GM18502 (cell line): Measurements from ENCODE around the gene NLGN1.

Source experiments
- ATAC-seq: cut with Tn5 transposase; IDR thresholded peaks from one replicate; pipeline ENCODE4 v1.9.1; 2021; ENCODE audit warnings: mild to moderate bottlenecking; ENCODE audit not compliant: unreplicated experiment, poor library complexity

Gene NLGN1

DNA sequence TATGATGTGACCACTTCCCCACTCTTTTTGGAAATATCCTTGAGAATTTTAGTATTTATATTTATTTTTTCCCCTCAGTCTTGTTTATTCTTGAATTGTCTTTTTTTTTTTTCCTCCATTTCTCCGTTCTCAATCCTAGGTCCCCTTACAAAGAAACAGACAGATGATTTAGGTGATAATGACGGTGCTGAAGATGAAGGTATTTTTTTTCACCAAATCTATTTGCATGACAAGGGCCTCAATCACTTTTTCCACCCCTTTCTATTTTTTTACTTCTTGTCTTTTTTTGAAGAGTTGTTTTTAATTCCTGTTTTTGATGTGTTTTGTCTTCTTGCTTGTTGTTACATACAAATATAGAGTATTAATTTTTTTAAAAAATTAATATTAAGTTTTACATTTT, 402.6 kb downstream of the NLGN1 start:
- ATAC-seq, result no peak

DNA sequence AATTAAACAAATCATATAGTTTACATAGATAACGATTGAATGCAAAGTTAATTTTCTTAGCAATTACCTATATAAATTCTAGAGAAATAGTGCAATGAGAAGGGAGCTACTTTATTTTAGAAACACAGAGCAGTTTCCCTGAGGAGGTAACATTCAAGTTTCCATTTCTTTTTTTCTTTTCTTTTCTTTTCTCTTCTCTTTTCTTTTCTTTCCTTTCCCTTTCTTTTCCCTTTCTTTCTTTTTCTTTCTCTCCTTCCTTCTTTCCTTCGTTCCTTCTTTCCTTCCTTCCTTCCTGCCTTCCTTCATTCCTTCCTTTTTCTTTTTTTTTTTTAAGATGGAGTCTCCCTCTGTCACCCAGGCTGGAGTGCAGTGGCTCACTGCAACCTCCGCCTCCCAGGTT, 417.3 kb downstream of the NLGN1 start:
- ATAC-seq, result no peak

DNA sequence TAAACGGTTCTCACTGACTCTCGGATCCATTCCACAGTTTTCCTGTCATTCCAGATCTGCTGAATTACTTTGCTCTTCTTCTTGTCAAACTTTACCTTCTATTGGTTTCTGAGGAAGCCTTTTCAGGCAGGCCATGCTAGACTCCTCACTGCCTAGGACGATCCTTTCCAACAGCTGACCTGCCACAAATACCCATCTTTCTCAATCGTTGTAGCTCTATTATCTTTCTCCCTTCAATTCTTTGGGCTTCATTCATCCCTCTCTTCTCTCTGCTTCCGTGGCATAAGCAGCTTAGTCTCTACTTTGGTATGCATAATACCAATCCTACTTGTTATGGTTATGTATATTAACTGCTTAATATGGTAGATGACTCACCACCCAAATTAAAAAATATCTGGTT, 421.8 kb downstream of the NLGN1 start:
- no peak for ATAC-seq

DNA sequence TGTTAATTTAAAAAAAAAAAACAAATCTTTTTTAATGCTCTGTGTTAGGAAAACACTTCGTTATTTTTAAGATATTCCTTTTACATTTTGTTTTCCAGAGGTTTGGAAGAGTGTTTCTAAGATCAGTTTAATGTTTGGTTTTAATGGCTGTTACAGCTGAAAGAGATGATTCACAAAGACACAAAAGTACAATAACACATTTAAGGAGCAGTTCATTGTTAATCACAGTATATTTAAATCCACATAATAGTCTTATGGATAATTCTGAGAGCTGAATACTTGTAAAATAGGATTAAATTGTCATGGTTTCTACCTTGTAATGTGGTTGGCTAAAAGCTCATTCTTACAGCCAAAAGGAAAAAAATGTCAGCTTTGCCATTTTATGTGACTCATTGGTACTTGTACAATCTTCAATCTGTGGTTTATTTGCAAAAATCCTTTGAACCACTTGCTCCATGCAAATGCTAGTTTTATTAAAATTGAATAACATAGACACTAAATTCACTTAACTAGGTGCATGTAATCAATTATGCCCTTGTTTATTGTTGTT, 426.4 kb downstream of the NLGN1 start:
- ATAC-seq, result no peak

DNA sequence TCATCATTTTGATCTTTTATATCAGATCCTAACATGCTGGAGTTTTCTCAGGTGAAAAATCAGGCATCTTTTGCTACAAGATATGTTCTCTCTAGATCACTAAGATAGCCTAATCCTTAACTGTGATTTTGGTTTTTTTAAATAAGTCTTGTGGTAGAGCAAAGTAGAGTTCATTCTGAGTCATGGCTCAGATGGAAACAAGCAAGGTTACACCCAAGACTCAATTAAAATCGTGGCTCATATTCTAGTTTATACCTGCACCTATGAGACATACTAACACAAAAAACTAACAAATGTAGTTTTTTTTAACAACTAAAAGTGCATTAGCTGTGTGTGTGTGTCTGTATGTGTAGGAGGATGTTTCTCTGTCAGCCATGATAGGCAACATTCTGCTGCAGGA, 428.2 kb downstream of the NLGN1 start:
- ATAC-seq, result no peak

DNA sequence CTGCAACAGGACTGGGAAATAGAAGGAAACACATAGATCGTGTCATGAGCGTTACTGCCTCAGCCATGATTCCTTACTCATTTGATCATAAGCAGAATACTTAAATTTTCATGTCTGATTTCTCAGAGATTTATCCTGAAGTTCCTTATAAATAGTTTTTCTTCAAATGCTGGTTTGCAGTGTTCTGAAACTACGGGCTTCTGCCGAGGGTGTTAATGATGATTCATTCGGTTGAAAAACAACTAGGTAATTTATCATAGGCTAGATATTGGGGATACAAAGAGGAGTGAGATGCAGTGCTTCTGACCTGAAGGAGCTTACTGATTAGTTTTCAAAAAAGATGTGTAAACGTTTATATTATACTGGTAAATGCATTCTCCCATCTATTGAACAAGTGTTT, 428.9 kb downstream of the NLGN1 start:
- no peak for ATAC-seq

DNA sequence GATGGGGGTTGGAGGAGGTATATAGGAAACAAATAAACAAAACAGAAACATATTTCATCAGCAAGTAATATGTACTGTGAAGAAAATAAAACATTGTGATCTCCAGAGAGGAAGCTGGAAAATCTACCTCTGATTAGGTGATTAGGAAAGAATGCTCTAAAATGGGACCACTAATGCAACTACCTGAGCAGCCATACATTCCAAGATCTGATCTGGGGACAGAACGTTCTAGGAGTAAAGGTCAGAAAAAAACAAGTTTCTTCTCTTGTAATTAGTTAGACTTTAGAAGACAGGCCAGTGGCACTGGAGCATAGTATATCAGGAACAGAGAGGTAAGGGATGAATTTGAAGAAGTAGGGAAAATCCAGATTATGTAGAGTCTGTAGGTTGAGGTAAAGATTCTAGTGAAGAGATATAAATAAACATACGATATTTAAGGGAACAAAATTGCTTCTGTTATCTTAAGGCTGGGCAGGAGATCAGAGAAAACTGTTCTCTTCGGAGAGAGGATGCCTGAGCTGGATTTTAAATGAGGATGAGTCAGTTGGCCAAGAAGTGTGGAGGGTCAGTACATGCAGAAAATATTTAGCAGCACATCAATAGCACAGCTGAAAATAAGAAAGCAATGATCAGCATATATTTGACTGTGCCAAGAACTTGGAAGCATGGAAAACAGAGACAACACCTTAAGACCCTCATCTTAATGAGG, 429.5 kb downstream of the NLGN1 start:
- no peak for ATAC-seq

DNA sequence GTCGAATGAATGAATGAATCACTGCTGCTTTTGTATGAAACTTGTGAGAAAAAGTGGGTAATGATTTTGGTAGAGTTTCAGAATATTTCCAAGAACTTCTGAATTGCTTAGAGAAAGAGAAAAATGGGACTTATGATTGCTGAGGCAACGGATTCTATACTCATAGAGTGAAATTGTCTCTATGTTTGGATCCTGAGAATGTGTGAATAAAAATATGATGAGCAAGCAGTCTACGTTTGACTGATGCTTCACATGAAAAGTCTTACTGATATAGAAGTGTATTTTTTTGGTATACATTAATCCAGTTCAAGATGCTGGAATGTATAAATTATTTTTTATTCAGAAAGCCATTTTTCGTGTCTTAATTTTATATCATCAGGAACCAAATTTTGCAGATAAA, 441.1 kb downstream of the NLGN1 start:
- ATAC-seq, result no peak

DNA sequence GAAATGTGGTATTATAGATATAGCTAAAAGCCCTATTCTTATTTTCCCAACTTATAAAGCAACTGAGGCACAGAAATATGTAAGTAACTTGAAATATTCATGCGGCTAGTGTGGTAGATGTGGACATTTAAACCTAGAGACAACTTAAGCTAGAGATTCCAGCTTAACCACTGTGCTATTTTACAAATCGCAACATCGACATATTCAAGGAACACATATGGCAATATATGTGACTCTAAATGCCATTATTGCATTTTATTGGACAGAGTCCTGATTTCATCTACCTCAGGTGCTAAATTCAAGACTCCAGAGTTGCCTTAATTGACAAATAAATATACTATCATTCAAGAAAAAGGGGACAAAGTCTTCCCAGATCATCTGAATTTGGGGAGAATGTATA, 442.3 kb downstream of the NLGN1 start:
- ATAC-seq, result no peak

DNA sequence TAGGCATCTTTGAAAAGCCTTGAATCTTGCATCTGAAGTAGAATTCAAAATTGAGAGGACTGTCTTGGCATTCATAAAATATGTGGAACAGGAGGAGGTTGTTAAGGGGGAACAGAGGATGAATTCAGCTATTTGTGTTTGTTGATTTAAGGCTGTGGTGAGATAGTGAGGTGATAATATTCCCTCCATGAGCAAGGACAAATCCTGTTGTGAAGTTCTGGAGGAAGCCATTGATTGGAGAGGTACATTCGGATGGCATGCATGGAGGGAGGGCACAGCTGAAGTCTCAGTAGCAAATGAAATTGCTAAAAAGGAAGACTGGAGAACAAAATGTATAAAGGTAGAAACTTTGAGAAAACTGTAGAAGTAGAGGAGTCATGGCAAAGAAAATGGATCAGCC, 443.8 kb downstream of the NLGN1 start:
- no peak for ATAC-seq

DNA sequence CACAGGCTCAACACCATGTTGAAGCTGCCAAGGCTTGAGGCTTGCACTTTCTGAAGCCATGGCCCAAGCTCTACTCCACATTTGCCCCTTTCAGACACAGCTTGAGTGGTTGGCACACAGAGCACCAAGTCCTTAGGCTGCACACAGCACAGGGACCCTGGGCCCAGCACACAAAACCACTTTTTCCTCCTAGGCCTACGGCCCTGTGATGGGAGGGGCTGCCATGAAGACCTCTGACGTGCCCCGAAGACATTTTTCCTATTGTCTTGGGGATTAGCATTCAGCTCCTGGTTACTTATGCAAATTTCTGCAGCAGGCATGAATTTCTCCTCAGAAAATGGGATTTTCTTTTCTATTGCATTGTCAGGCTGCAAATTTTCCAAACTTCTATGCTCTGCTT, 445.5 kb downstream of the NLGN1 start:
- no peak for ATAC-seq

DNA sequence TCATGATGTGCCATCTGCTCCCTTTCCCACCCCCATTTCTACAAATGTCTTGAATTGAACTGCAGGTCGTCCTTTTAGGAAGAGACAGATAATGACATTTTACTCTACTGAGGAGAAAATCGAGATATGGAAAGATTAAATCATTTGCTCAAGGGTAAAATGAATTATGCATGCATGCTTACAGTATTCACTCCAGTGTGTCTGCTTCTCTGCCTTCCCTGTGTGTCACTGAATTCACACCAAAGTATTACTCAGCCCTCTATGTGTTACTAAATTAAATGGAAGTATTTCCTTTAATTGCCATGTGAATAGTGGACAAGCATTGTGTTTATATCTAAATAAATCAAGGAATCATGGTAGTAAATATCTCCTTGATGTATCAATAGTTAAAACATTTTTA, 449.0 kb downstream of the NLGN1 start:
- no peak for ATAC-seq

DNA sequence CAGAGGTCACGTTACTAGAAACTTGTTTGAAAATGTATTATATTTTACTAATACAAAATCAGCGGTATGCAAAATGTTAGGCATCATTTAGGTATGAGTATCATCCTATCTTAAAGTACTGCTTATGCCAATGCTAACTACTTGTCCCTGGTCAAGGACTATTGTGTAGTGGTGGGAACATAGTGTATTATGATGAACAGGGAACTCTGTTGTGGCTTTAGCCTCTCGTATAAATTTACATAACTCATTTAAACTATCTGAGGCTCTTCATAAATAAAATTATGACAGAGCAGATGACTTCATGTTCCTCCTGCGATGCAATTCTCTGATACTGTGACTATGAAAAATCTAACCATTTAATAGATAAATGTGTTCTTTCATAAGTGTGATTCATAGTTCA, 451.9 kb downstream of the NLGN1 start:
- no peak for ATAC-seq

DNA sequence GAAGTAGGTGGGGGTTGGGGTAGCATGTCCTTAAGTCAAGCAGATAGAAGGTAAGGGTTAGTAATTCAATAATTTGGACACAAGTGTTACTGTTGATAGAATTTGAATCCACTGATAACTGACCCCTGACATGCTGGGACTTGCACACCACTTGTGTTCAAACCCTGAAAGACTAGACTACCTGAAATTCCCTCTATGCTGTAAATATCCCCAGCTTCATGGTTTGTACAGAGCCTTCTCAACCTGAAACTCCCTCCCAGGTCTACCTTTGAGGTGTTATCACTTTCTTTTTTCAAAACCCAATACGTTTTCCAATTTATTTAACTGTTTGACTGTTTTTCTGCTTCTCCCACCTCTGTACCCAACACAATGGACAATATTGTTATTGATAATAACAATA, 459.6 kb downstream of the NLGN1 start:
- no peak for ATAC-seq

DNA sequence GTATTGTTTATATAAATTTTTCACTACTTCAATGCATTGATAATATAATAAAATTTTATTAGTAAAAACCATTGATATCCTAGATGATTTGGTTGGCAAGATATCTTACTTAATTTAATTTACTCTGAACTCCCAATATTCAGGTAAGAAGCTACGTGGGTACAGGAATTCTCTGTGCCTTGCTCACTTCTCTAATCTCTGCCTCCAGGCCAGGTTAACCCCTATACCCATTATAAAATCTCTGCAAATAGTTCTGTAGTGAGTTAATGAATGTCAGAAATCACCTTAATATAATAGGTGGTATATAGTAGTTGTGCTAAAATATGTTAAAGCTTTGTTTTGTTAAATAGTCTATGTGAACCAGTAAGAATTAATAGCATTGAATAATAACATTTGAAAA, 465.2 kb downstream of the NLGN1 start:
- no peak for ATAC-seq

DNA sequence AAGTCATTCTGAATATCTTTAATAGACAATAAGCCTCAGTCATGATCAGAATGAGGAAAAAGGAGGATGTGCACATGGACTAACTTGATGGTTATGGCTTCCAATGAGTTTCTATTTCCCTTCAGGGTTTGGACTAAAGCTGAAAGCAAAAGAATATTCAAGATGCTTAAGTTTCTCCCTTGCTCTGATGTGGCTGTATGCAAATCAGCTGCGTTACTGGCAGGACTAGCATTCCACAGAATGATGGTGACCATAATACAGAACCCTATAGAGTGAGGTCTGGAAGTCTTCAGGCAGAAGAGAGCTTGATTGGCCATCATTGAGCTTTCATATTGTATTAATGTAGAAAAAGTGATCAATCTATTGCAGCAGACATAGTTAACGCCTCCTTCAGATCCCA, 466.0 kb downstream of the NLGN1 start:
- ATAC-seq, result no peak

DNA sequence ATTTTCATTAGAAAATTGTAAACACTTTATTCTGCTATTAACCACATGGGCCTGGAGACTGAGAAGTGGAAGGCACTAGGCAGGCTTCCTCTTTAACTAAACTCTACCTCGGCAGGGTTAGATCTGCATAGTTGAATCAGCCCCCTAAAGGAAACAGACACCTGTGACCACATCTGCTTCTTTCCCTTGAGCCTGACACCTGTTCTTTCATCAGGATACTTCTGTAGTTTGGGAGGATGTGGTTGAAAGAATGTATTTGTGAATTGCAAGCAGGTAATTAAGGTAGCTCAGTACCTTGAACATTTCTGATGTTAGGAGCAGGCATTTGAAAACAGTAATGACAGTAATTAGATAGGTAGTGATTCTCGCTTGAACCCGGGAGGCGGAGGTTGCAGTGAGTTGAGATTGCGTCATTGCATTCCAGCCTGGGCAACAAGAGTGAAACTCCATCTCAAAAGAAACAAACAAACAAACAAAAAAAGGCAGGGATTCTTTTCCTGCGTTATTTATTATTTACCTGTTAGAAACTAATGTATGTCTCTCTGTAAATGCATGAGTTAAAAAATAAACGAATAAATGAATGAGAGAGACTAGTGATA, 468.5 kb downstream of the NLGN1 start:
- no peak for ATAC-seq

DNA sequence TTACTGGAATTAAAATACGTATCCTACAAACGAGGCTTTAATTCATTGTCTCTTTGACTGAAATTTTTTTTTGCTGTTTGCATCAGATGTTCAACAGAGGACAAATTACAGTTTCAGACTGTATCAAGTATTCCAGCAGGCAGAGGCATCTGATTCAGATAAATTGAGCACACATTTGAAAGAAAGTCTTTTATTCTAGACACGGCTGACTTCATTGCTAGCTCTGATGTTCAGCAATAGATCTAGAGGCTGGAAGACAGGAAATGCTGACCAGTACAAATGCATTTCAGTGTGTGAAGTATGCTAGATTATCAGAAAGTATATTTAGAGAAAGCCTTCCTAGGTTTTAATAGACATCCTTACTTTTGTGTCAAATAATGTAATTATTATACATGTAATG, 472.2 kb downstream of the NLGN1 start:
- no peak for ATAC-seq

DNA sequence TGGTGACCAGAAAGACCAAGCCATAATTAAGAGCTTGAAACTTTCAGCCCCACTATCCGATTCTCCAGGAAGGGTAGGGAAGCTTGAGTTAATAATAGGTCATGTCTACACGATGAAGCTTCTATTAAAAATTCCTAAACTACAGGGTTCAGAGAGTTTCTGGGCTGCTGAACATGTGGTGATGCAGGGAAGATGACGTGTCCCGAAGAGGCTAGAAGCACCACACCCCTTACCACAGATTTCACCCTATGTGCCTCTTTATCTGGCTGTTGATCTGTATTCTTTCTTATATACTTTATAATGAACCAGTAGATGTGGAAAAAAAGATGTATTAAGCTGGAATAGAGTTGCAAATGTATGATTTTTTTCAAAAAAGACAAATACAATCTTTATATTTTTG, 473.4 kb downstream of the NLGN1 start:
- ATAC-seq, result no peak

DNA sequence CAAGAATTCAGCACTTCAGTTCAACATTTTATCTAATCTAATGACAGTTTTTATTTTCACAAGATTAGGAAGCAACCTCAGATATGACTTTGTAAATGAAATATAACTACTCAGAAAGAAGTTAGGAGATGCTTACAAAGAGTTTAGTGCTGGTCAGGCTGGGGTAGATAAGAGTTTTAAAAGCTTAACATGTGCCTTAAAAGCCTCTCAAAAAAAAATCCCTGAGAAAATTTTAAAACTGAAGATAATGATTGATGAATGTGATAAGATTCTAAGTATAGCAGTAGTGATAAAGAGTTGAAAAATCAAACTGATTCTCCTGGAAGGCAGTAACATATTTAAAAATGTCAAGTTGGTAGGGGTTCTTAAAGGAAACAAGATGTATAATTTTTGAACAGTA, 478.2 kb downstream of the NLGN1 start:
- ATAC-seq, result no peak

DNA sequence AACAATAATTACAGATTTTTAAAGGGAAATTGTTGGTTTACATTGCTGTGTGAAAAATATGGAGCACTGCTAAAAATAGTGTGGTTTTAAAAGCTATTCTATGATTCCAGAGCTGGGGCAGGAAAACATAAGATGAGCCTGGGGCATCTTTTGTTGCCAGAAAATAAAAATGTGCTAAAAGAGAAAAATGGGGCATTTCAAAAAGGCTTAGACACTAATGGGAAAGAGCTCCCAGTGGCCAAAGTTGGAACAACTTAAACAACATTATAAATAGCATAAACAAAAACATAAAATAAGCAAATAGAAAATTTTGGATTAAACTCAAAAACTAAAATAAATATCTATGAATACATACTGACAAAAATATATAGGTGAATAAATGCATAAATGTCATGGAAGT, 478.9 kb downstream of the NLGN1 start:
- no peak for ATAC-seq

DNA sequence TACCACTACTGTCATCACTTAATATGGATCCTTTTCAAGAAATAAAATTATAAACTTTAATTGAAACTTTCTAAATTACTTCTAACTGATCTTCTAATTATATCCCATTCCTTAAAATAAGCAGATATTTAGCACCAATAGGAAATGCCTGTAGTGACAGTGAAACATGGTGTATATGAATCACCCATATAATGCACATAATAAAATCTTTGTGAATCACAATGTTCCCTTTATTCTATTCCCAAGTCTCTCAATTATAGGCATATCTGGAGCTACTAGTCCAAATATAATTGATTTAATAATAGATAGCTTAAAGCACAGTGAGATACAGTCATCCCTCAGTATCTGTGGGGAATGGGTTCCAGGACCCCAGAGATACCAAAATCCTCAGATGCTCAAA, 490.3 kb downstream of the NLGN1 start:
- ATAC-seq, result no peak
